Lung (tissue), 12 donors: ENCODE measurements around the gene ZMYND19. TPM values are rescaled to one million over a fixed set of nuclear protein-coding genes. Genes with fewer than 3 reads are reported as not detected.
A peak's percentile ranks its signal among the peaks of the same experiment; 100 is the strongest.

Experiments used
- ATAC-seq: fragments of 200-7000 bp; cut with Tn5 transposase; one replicate; pipeline ENCODE4 v1.9.1; 2020; ENCODE audit warnings: moderate number of reproducible peaks; ENCODE audit not compliant: insufficient read depth, low FRiP score
- DNase-seq, 3 donors: peaks; one replicate each; pipeline ENCODE4 v3.0.0-alpha.2; 2013 to 2017
- H3K27ac ChIP-seq, 2 donors: one replicate each; pipeline ENCODE4 v1.5.1; 2013; ENCODE audit warnings: mild to moderate bottlenecking in 2 of 2, moderate library complexity in 2 of 2, control low read depth in 1 of 2, inconsistent platforms in 1 of 2, low read depth in 1 of 2, low read length in 1 of 2
- H3K27me3 ChIP-seq, 3 donors: one replicate each; pipeline ENCODE4 v1.5.1; 2013; ENCODE audit warnings: low read length in 2 of 3; ENCODE audit not compliant: control insufficient read depth in 3 of 3, insufficient read depth in 3 of 3
- H3K36me3 ChIP-seq, 4 donors: one replicate each; pipeline ENCODE4 v1.5.1; 2013; ENCODE audit warnings: low read length in 4 of 4, mild to moderate bottlenecking in 1 of 4, moderate library complexity in 1 of 4; ENCODE audit not compliant: control insufficient read depth in 4 of 4, insufficient read depth in 4 of 4
- H3K4me1 ChIP-seq, 5 donors: one replicate each; pipeline ENCODE4 v1.5.1; 2013; ENCODE audit warnings: low read length in 5 of 5, mild to moderate bottlenecking in 2 of 5, moderate library complexity in 1 of 5; ENCODE audit not compliant: control insufficient read depth in 5 of 5, insufficient read depth in 5 of 5
- H3K4me3 ChIP-seq: one replicate; pipeline ENCODE4 v1.5.1; 2013; ENCODE audit warnings: mild to moderate bottlenecking, control low read depth, moderate library complexity
- H3K9ac ChIP-seq, 2 donors: one replicate each; pipeline ENCODE4 v1.5.1; 2013; ENCODE audit warnings: low read length in 2 of 2, control low read depth in 1 of 2; ENCODE audit not compliant: insufficient read depth in 1 of 2
- H3K9me3 ChIP-seq, 4 donors: one replicate each; pipeline ENCODE4 v1.5.1; 2013; ENCODE audit warnings: low read length in 3 of 4, mild to moderate bottlenecking in 1 of 4, moderate library complexity in 1 of 4; ENCODE audit not compliant: control insufficient read depth in 4 of 4, insufficient read depth in 3 of 4
- WGBS, 2 donors: extraction: QIAGEN DNeasy Blood & Tissue Kit; methylation state at CpG; one replicate each; pipeline ENCODE4 v1.1.7; 2013; 5-methylcytosine and 5-hydroxymethylcytosine counted together
- polyA plus RNA-seq, 2 donors: library from polyadenylated mRNA; stranded (reverse); fragments of 200-250 nt; gene quantifications; one replicate each; pipeline ENCODE4 v1.2.1, GENCODE V29; 2013
- total RNA-seq, 2 donors: library from RNA; depleted of rRNA in 1 of 2; stranded (reverse); fragments of >200 nt in 1 of 2; gene quantifications; one replicate each; pipeline ENCODE4 v1.2.1, GENCODE V29; 2014 to 2021
- TF ChIP-seq, protein P1 (sequence below): IDR thresholded peaks from 2 replicates; pipeline ENCODE4 v1.5.1; 2012; ENCODE audit warnings: mild to moderate bottlenecking; ENCODE audit errors: control extremely low read depth, extremely low read depth
- donor health status: control.
- donor health status: control.
- donor health status: Bipolar disorder and iron deficiency.
- donor health status: healthy.
- donor health status: DM: yes; HTN: yes; CAD: no.

Gene ZMYND19
- total and polyA plus RNA-seq, 4 donors = 11.4 to 29.1 (median 20.5) TPM

- TF ChIP-seq, protein P1, sequence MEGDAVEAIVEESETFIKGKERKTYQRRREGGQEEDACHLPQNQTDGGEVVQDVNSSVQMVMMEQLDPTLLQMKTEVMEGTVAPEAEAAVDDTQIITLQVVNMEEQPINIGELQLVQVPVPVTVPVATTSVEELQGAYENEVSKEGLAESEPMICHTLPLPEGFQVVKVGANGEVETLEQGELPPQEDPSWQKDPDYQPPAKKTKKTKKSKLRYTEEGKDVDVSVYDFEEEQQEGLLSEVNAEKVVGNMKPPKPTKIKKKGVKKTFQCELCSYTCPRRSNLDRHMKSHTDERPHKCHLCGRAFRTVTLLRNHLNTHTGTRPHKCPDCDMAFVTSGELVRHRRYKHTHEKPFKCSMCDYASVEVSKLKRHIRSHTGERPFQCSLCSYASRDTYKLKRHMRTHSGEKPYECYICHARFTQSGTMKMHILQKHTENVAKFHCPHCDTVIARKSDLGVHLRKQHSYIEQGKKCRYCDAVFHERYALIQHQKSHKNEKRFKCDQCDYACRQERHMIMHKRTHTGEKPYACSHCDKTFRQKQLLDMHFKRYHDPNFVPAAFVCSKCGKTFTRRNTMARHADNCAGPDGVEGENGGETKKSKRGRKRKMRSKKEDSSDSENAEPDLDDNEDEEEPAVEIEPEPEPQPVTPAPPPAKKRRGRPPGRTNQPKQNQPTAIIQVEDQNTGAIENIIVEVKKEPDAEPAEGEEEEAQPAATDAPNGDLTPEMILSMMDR = peak; percentile 93
- H3K9me3 ChIP-seq = no peaks in the 10 kb centered on the region
- H3K9ac ChIP-seq = peak within 1 kb of the TSS; percentile 46 to 67
- H3K4me3 ChIP-seq = peak within 1 kb of the TSS; percentile 97
- H3K27me3 ChIP-seq = no peaks in the 10 kb centered on the region
- DNase-seq = peak; percentile 92 to 95 (median 93)
- peak within 1 kb of the TSS; percentile 86 to 88 for H3K27ac ChIP-seq
- peak; percentile 97 for ATAC-seq
- peaks cover 6 to 9% (median 9%) of the 10 kb centered on the region in 5 donors for H3K4me1 ChIP-seq
- H3K36me3 ChIP-seq = peaks cover 0 to 37% (median 16%) of the 10 kb centered on the region in 4 donors
- WGBS, 2 donors = 3 to 5% methylated on average over 59 to 82 of the region's 82 CpGs
Observed at GRCh38 chr9:137578518-137579258, 11.6 kb downstream of the ZMYND19 start, which contains the start of gene DPH7. DPH7 (minus strand) TSS chr9:137578925; CDS start chr9:137578777, 148 bp downstream.

- Histone ChIP-seq H3K36me3 (peaks cover 0 to 28% (median 21%) of the 10 kb centered on the region in 4 donors), H3K4me3 (no peak overlapping the region), H3K9ac (no peak overlapping the region), H3K27me3 (no peaks in the 10 kb centered on the region), H3K4me1 (peaks cover 6 to 9% (median 9%) of the 10 kb centered on the region in 5 donors), H3K9me3 (no peaks in the 10 kb centered on the region), H3K27ac (no peak overlapping the region)
- no peak for DNase-seq
- TF ChIP-seq, protein P1 = no peak
- ATAC-seq = no peak
- 76 to 78% methylated on average over 12 of the region's 12 CpGs for WGBS, 2 donors
Observed at GRCh38 chr9:137575716-137576411, 14.4 kb downstream of the ZMYND19 start.

GRCh38 chr9:137575364-137575715 is 15.0 kb downstream of the ZMYND19 start:
- DNase-seq (no peak), ATAC-seq (no peak)
- Histone ChIP-seq H3K27me3 (no peaks in the 10 kb centered on the region), H3K4me3 (no peak overlapping the region), H3K4me1 (peaks cover 6 to 9% (median 8%) of the 10 kb centered on the region in 5 donors), H3K9ac (no peak overlapping the region), H3K9me3 (no peaks in the 10 kb centered on the region), H3K27ac (peak overlapping the region in 1 of 2 donors; percentile 9), H3K36me3 (peaks cover 0 to 33% (median 24%) of the 10 kb centered on the region in 4 donors)
- 67 to 81% methylated on average over 9 of the region's 9 CpGs for WGBS, 2 donors
- TF ChIP-seq, protein P1 = no peak
